Trophoblast cell (in vitro differentiated cells and primary cell): ENCODE data around the gene ZDHHC19.

ENCODE experiments used
- DNase-seq, 2 donors: peaks; one replicate each; pipeline ENCODE4 v3.0.0-alpha.2; 2016
- H2AFZ ChIP-seq: 2 replicates; pipeline ENCODE4 v1.6.1; 2013; ENCODE audit warnings: low read length, moderate library complexity, mild to moderate bottlenecking; ENCODE audit not compliant: insufficient read depth, poor library complexity
- H2AK5ac ChIP-seq: 2 replicates; pipeline ENCODE4 v1.6.1; 2013; ENCODE audit warnings: mild to moderate bottlenecking, low read length
- H2BK120ac ChIP-seq: 2 replicates; pipeline ENCODE4 v1.6.1; 2013; ENCODE audit warnings: low read length, mild to moderate bottlenecking, moderate library complexity; ENCODE audit not compliant: insufficient read depth, poor library complexity
- H2BK12ac ChIP-seq: 2 replicates; pipeline ENCODE4 v1.6.1; 2013; ENCODE audit warnings: mild to moderate bottlenecking, low read length, moderate library complexity
- H2BK5ac ChIP-seq: 2 replicates; pipeline ENCODE4 v1.6.1; 2013; ENCODE audit warnings: low read length, low read depth, moderate library complexity, mild to moderate bottlenecking; ENCODE audit not compliant: poor library complexity
- H3K14ac ChIP-seq: 2 replicates; pipeline ENCODE4 v1.6.1; 2013; ENCODE audit warnings: mild to moderate bottlenecking, low read length
- H3K18ac ChIP-seq: 2 replicates; pipeline ENCODE4 v1.6.1; 2013; ENCODE audit warnings: mild to moderate bottlenecking, low read length
- H3K23ac ChIP-seq: 2 replicates; pipeline ENCODE4 v1.6.1; 2013; ENCODE audit warnings: low read length
- H3K27ac ChIP-seq: 2 replicates; pipeline ENCODE4 v1.5.1; 2013; ENCODE audit warnings: low read depth, mild to moderate bottlenecking, inconsistent platforms, low read length, moderate library complexity
- H3K27me3 ChIP-seq: 2 replicates; pipeline ENCODE4 v1.6.1; 2013; ENCODE audit warnings: inconsistent platforms, mild to moderate bottlenecking, low read length, moderate library complexity; ENCODE audit not compliant: insufficient read depth
- H3K36me3 ChIP-seq, 2 experiments: 1 replicate in 1 of 2; 2 replicates in 1 of 2; pipeline ENCODE4 v1.6.1; 2013; ENCODE audit warnings: low read length in 2 of 2, mild to moderate bottlenecking in 2 of 2, moderate library complexity in 1 of 2; ENCODE audit not compliant: insufficient read depth in 2 of 2, control insufficient read depth in 1 of 2
- H3K4ac ChIP-seq: 2 replicates; pipeline ENCODE4 v1.6.1; 2013; ENCODE audit warnings: low read depth, mild to moderate bottlenecking, low read length, moderate library complexity
- H3K4me1 ChIP-seq, 2 experiments: 1 replicate in 1 of 2; 2 replicates in 1 of 2; pipeline ENCODE4 v1.6.1; 2013; ENCODE audit warnings: low read length in 2 of 2, mild to moderate bottlenecking in 2 of 2, moderate library complexity in 1 of 2; ENCODE audit not compliant: insufficient read depth in 2 of 2, control insufficient read depth in 1 of 2
- H3K4me2 ChIP-seq: 2 replicates; pipeline ENCODE4 v1.6.1; 2013; ENCODE audit warnings: inconsistent platforms, mild to moderate bottlenecking, low read length, moderate library complexity
- H3K4me3 ChIP-seq: 2 replicates; pipeline ENCODE4 v1.5.1; 2013; ENCODE audit warnings: mild to moderate bottlenecking, low read depth, low read length, inconsistent platforms
- H3K79me1 ChIP-seq: one replicate; pipeline ENCODE4 v1.6.1; 2013; ENCODE audit warnings: low read length
- H3K79me2 ChIP-seq: 2 replicates; pipeline ENCODE4 v1.6.1; 2013; ENCODE audit warnings: low read length, mild to moderate bottlenecking; ENCODE audit not compliant: control insufficient read depth, insufficient read depth, poor library complexity
- H3K9ac ChIP-seq: 2 replicates; pipeline ENCODE4 v1.6.1; 2013; ENCODE audit warnings: mild to moderate bottlenecking, low read length
- H3K9me3 ChIP-seq: 2 replicates; pipeline ENCODE4 v1.6.1; 2013; ENCODE audit warnings: low read depth, mild to moderate bottlenecking, control low read depth, inconsistent platforms, low read length; ENCODE audit not compliant: insufficient read depth
- H4K12ac ChIP-seq: 2 replicates; pipeline ENCODE4 v1.6.1; 2013; ENCODE audit warnings: low read depth, mild to moderate bottlenecking, low read length, moderate library complexity
- H4K8ac ChIP-seq: 2 replicates; pipeline ENCODE4 v1.6.1; 2013; ENCODE audit warnings: low read depth, mild to moderate bottlenecking, low read length, moderate library complexity
- H4K91ac ChIP-seq: one replicate; pipeline ENCODE4 v1.6.1; 2013; ENCODE audit warnings: low read depth, mild to moderate bottlenecking, low read length, moderate library complexity
- WGBS: extraction: QIAGEN DNeasy Blood & Tissue Kit; methylation state at CpG from one replicate; pipeline ENCODE4 v1.1.7; 2013; ENCODE audit warnings: missing lambda C conversion rate; ENCODE audit not compliant: insufficient read length, insufficient coverage; ENCODE audit errors: extremely low coverage; 5-methylcytosine and 5-hydroxymethylcytosine counted together

Gene ZDHHC19

DNA sequence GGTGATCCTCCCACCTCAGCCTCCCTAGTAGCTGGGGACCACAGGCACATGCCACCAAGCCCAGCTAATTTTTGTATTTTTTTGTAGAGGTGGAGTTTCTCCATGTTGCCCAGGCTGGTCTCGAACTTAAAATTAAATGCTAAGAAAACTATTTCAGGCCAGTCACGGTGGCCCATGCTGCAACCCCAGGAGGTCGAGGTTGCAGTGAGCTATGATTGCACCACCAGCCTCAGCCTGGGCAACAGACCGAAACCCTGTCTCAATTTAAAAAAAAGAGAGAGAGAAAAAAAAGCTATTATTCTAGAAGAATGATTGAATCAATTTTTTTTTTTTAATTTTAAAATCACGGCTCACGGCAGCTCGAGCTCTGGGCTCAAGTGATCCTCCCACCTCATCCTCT is 9.8 kb upstream of the ZDHHC19 start:
- Histone ChIP-seq H3K14ac (no peak overlapping the region), H3K27ac (no peak overlapping the region), H3K4me1 (peaks cover 4 to 5% of the 10 kb centered on the region in 2 experiments), H4K12ac (no peak overlapping the region), H3K23ac (no peak overlapping the region), H3K4me2 (no peak overlapping the region), H2BK5ac (no peak overlapping the region), H3K4ac (no peak overlapping the region), H4K91ac (no peak overlapping the region), H3K79me2 (no peaks in the 10 kb centered on the region), H3K9me3 (no peaks in the 10 kb centered on the region), H3K18ac (no peak overlapping the region), H3K4me3 (no peak overlapping the region), H2AFZ (no peak overlapping the region), H3K27me3 (peaks cover 3% of the 10 kb centered on the region), H4K8ac (no peak overlapping the region), H3K36me3 (no peaks in the 10 kb centered on the region), H2BK12ac (no peak overlapping the region), H3K79me1 (no peaks in the 10 kb centered on the region), H2AK5ac (no peak overlapping the region), H3K9ac (no peak overlapping the region), H2BK120ac (no peak overlapping the region)
- DNase-seq: no peak
- WGBS: no CpG with 5 or more reads among the region's 7 CpGs

DNA sequence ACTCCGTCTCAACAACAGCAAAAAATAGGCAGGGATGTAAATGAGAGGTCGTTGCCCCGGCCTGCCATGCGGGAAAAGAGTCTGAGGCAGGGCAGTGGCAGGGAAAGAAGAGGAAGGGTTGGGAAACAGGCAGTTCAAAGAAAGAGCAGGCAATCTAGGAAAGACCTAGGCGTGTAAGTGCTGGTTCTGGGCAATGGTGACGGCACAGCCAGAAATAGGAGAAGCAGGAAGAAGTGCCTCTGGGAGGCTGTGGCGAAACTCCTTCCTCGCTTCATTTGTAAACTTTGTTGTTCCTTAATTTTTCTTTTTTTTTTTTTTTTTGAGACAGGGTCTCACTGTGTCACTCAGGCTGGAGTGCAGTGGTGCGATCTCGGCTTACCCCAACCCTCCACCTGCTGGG is 9.4 kb upstream of the ZDHHC19 start:
- no peak overlapping the region for H3K4me3 ChIP-seq

DNA sequence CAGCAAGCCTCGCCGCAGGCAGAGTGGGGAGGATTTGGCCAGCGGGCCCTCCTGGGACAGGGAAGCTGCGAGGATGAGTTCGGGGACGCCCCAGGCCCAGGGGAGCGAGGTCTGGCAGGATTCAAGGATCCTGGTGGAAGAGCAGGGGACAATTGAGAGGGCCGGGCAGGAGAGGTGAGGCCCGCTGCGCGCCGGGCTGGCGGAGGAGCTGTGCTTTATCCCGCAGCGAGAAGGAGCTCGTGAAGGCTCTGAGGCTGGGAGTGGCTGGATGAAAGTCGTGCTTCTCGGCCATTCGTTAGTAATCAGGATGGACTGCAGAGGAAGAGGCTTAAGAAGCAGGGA is 8.7 kb upstream of the ZDHHC19 start:
- no peak overlapping the region for H2AK5ac ChIP-seq
- peaks cover 4 to 5% of the 10 kb centered on the region in 2 experiments for H3K4me1 ChIP-seq
- DNase-seq: peak; percentile 11 to 48
- no peak overlapping the region for H4K91ac ChIP-seq
- H2BK120ac ChIP-seq: no peak overlapping the region
- no peak overlapping the region for H3K23ac ChIP-seq
- H3K4me2 ChIP-seq: no peak overlapping the region
- no peak overlapping the region for H2AFZ ChIP-seq
- no peaks in the 10 kb centered on the region for H3K79me1 ChIP-seq
- H4K8ac ChIP-seq: no peak overlapping the region
- H3K18ac ChIP-seq: no peak overlapping the region
- no peak overlapping the region for H2BK5ac ChIP-seq
- peaks cover 5% of the 10 kb centered on the region for H3K27me3 ChIP-seq
- H2BK12ac ChIP-seq: no peak overlapping the region
- no peak overlapping the region for H3K4me3 ChIP-seq
- H4K12ac ChIP-seq: peak overlapping the region; percentile 44
- H3K9me3 ChIP-seq: peaks cover 3% of the 10 kb centered on the region
- no peaks in the 10 kb centered on the region for H3K79me2 ChIP-seq
- no peak overlapping the region for H3K9ac ChIP-seq
- H3K36me3 ChIP-seq: no peaks in the 10 kb centered on the region
- no peak overlapping the region for H3K4ac ChIP-seq
- H3K27ac ChIP-seq: no peak overlapping the region
- H3K14ac ChIP-seq: no peak overlapping the region
- WGBS: no CpG with 5 or more reads among the region's 19 CpGs

More for the DNA sequence above, 9.4 kb upstream of the ZDHHC19 start:
- Histone ChIP-seq H4K12ac (no peak overlapping the region), H2AK5ac (no peak overlapping the region), H3K9ac (no peak overlapping the region), H3K23ac (no peak overlapping the region), H3K36me3 (no peaks in the 10 kb centered on the region), H3K4ac (no peak overlapping the region), H3K14ac (no peak overlapping the region), H3K9me3 (no peaks in the 10 kb centered on the region), H4K8ac (no peak overlapping the region), H2AFZ (no peak overlapping the region), H3K4me1 (peaks cover 4 to 5% of the 10 kb centered on the region in 2 experiments), H3K18ac (no peak overlapping the region), H3K27ac (no peak overlapping the region), H2BK120ac (no peak overlapping the region), H3K27me3 (peaks cover 5% of the 10 kb centered on the region), H4K91ac (no peak overlapping the region), H3K4me2 (no peak overlapping the region), H2BK5ac (no peak overlapping the region), H2BK12ac (no peak overlapping the region), H3K79me2 (no peaks in the 10 kb centered on the region), H3K79me1 (no peaks in the 10 kb centered on the region)
- DNase-seq: peak in 1 of 2 donors; percentile 9
- WGBS: no CpG with 5 or more reads among the region's 10 CpGs

DNA sequence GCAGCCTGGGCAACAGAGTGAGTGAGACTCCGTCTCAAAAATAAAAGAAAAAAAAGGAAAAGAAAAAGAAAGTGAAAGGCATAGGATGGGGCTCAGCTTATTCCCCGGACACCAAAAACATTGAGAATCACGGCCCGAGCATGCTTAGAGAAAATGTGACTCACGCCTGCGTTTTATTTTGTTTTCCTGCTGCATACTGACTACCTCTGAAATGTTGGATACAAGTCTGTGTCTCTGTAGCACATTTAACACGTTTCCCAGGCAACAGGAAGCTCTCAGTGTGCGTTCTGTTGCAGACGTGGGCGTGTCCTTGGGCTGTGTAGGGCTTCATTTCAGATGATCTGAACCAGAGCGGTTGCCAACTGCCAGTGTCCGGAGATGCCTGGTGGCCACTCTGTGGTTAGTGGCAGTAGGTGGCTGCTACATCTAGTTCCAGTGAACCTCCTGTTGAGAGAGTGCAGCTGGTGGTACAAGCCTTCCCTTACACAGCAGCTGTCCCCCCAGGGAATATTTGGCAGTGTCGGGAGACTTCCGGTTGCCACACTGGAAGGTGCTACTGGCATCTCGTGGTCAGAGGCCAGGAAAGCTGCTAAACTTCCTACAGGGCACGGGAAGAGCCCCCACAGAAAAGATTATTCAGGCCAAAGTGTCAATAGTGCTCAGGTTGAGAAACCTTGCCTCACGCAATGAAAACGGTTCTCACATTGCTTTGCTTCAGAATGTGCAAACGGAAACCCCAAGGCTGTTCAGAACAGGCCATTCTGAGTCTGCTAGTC is 8.2 kb upstream of the ZDHHC19 start:
- Histone ChIP-seq H3K4me3 (no peak overlapping the region), H3K9me3 (peaks cover 3% of the 10 kb centered on the region), H3K23ac (no peak overlapping the region), H3K4me1 (peaks cover 4 to 5% of the 10 kb centered on the region in 2 experiments), H3K27ac (no peak overlapping the region), H3K79me2 (no peaks in the 10 kb centered on the region), H3K18ac (no peak overlapping the region), H2AK5ac (no peak overlapping the region), H3K27me3 (peaks cover 5% of the 10 kb centered on the region), H3K4me2 (no peak overlapping the region), H4K8ac (no peak overlapping the region), H2BK5ac (no peak overlapping the region), H3K4ac (no peak overlapping the region), H2BK120ac (no peak overlapping the region), H4K12ac (no peak overlapping the region), H3K79me1 (no peaks in the 10 kb centered on the region), H2AFZ (no peak overlapping the region), H2BK12ac (no peak overlapping the region), H4K91ac (no peak overlapping the region), H3K14ac (no peak overlapping the region), H3K36me3 (no peaks in the 10 kb centered on the region), H3K9ac (no peak overlapping the region)
- no CpG with 5 or more reads among the region's 19 CpGs for WGBS
- DNase-seq: peak; percentile 41 to 59
